HG02571 (cell line): ENCODE results near the gene RNF224.
"Not testable (repeated sequence)": the region's sequence is repeated elsewhere in the genome, so short reads cannot be mapped to it uniquely, and the experiment has no call there.

Experiments used
- ATAC-seq: cut with Tn5 transposase; IDR thresholded peaks from one replicate; pipeline ENCODE4 v1.9.1; 2021; ENCODE audit warnings: mild to moderate bottlenecking, moderate library complexity; ENCODE audit not compliant: unreplicated experiment

Gene RNF224

GRCh38 chr9:137251490-137252268 is 24.4 kb downstream of the RNF224 start:
- no peak for ATAC-seq

DNA sequence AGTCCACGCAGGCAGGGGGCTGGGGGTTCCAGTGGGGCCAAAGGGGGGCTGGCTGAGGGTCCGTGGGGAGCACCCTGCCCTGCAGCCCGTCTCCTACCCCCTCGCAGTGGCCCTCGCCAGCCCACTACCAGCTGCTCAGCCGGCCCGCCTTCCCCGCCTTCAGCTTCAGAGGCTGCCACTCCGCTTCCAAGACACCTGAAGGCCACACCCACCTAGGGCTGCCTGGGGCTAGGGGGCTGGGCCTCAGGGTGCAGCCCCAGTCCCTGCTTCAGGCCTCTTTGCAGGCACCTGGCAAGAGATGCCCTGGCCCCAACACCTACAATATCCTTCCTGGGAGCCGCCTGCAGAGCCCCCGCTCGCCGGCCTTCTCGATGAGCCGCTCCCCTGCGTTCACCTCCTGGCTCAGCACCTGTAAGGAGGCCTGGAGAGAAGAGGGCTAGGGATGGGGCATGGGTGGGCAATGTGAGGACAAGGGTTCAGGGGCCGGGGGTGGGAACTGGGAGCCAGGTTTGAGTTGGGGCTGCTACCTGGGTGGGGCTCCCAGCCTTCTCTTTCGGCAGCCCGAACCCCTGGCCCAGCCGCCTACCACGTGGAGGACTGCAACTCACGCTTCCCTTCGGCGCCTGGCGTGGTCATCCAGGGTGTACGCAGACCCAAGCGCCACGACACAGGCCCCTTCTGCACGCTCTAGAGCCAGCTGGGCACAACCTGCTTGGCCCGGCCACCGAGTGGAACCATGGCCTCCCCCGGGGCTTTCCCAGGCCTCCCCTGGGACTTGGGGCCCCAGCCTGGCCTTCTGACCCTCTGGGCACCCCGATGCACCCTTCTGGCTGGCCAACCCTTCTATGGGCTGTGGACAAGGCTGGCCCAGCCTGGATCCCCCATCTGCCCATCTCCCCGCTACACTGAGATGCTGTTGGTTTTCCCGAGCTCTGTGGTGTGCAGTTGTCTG is 25.5 kb downstream of the RNF224 start:
- no peak for ATAC-seq

DNA sequence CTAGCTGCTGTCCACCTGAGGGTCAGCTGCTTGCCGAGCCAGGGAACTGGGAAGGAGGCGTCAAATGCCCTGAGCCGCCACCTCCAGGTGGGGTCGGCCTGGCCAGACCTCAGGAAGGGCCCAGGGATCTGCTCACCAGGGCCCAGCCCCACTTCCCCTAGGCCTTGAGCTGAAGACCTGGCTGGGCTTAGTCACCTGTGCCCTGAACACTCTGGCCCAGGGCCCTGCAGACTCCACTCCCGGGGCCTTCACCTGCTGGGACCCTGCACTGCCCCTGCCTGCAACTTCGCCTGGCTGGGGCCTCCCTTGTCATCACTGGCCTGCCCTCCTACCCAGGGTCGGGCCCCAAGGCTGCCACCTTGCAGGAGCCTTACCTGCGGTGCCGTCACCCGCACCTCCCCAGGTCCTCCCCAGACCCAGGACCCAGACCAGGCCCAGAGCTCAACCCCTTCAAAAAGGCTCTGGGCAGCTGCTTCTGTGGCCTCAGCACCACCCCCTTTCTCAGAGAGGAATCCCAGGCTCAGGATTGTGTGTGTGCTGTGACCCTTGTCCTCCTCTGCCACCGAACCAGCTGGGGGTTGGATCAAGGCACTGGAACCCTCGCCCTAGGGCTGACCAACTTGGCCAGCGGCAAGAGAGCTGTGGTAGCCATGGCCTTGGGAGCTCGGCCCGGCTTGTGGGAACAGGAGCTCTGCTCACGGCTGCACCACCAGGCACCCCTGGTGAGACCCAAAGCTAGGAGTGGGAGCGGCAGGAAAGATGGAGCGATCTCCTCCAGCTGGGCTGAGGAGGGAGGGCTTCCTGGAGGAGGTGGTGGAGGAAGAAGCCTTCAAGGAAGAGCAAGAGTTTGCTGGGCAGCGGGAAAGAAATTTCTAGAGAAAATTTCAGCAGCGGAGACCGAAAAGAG is 26.7 kb downstream of the RNF224 start:
- no peak for ATAC-seq

GRCh38 chr9:137254624-137255447 is 27.5 kb downstream of the RNF224 start, which contains the start of gene NELFB:
Gene NELFB (plus strand): TSS chr9:137255327.
- ATAC-seq, result peak; percentile 79

DNA sequence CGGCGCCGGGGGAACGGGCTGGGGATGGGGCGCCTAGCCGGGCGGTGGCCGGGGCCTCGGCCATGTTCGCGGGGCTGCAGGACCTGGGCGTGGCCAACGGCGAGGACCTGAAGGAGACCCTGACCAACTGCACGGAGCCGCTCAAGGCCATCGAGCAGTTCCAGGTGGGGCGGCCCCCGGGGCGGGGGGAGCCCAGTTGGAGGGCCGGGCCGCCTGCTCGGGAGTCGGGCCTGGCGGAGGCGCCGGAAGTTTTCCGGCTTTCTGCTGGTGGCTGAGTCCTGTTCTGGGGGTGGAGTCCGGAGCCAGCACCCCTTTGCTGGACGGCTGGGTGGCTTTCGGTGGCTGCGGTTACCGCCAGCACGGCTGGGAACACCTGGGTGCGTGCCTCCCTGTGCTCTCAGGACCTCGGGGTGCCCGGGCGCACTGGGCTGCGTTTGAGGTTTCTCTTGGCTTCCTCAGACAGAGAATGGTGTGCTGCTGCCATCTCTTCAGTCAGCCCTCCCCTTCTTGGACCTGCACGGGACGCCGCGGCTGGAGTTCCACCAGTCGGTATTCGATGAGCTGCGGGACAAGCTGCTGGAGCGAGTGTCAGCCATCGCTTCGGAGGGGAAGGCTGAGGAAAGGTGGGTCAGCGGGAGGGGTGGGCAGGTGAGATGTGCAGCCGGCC is 28.3 kb downstream of the RNF224 start:
- no peak for ATAC-seq

DNA sequence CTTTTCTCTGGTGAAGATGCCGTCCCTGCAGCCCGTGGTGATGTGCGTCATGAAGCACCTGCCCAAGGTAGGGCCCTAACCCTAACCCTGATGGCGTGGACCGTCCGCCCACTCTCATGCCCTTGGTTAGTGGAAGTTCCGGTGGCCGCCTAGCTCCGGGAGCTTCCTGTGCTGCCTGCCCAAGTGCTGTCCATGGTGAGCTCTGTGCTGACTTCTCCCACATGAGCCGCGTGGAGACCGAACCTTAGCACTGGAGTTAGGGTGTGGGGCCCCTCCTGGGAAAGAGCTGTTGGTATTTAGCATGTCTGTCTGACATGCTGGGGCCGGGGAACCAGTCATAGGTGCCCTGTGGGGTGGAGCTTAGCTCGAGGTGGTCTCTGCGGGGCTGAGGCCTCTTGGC is 29.1 kb downstream of the RNF224 start:
- ATAC-seq, result no peak

DNA sequence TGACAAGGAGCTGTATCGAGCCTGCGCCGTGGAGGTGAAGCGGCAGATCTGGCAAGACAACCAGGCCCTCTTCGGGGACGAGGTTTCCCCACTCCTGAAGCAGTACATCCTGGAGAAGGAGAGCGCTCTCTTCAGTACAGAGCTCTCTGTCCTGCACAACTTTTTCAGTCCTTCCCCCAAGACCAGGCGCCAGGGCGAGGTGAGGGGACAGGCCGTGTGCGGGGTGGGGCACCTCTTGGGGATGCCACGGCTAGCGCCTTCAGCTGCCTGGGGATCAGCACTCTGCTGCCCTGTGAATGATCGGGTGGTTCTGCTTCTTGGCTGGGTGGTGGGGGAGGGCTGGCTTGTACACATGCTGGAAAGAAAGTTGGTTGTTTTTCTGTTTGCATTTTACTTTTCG is 29.6 kb downstream of the RNF224 start:
- no peak for ATAC-seq

DNA sequence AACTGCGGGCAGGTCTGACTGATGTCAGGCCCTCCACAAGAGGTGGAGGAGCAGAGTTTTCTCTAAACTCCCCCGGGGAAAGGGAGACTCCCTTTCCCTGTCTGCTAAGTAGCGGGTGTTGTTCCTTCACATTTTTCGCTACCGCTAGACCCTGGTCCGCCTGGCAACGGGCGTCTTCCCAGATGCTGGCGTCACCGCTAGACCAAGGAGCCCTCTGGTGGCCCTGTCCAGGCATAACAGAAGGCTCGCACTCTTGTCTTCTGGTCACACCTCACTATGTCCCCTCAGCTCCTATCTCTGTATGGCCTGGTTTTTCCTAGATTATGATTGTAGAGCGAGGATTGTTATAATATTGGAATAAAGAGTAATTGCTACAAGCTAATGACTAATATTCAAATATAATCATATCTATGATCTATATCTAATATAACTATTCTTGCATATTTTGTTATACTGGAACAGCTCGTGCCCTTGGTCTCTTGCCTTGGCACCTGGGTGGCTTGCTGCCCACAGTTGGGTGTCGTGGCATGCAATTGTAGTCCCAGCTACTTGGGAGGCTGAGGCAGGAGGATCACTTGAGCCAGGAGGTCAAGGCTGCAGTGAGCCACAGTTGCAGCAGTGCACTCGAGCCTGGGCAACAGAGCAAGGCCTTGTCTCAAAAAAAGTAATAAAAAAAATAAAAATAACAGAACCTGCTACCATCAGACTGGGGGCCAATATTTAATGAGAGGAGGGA is 35.0 kb downstream of the RNF224 start:
- not testable (repeated sequence) for ATAC-seq

- ATAC-seq, result no peak
Measured at GRCh38 chr9:137262909-137263285, 35.6 kb downstream of the RNF224 start.

DNA sequence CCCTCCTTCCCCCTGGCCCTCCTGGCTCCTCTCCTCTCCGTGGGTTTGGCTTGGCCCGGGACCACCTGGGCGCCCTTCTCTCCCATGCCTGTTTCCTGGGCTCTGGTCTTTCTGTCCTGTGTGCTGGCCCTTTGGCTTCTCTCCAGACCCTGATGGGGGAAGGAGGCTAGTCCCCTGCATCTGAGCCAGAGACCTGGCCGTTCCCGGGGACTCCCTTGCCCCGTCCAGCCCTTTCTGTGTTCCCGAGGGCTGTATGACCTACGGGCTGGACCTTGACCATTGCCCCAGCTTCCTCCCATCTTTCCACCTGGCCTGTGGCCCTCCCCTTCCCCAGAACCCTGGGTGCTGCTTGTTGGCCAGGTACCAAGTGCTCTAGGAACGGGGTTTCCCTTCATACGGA is 36.2 kb downstream of the RNF224 start:
- ATAC-seq, result no peak

DNA sequence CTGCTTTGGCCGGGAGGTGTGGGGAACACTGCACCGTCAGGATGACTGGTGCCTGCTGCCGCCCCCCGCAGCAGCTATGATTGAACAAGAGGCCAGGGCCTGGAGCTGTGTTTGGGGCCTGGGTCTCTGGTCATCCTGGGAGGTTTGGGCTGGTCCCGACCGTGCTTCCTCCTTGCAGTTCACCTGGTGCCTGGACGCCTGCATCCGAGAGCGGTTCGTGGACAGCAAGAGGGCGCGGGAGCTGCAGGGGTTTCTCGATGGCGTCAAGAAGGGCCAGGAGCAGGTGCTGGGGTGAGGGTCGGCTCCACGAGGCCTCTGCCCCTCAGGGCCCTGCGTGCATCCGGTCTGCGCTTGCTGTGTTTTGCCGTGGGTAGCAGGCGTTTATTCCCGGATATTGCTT is 36.8 kb downstream of the RNF224 start:
- no peak for ATAC-seq

GRCh38 chr9:137265496-137266161 is 38.3 kb downstream of the RNF224 start:
- no peak for ATAC-seq

GRCh38 chr9:137266162-137266527 is 38.8 kb downstream of the RNF224 start:
- ATAC-seq, result no peak

DNA sequence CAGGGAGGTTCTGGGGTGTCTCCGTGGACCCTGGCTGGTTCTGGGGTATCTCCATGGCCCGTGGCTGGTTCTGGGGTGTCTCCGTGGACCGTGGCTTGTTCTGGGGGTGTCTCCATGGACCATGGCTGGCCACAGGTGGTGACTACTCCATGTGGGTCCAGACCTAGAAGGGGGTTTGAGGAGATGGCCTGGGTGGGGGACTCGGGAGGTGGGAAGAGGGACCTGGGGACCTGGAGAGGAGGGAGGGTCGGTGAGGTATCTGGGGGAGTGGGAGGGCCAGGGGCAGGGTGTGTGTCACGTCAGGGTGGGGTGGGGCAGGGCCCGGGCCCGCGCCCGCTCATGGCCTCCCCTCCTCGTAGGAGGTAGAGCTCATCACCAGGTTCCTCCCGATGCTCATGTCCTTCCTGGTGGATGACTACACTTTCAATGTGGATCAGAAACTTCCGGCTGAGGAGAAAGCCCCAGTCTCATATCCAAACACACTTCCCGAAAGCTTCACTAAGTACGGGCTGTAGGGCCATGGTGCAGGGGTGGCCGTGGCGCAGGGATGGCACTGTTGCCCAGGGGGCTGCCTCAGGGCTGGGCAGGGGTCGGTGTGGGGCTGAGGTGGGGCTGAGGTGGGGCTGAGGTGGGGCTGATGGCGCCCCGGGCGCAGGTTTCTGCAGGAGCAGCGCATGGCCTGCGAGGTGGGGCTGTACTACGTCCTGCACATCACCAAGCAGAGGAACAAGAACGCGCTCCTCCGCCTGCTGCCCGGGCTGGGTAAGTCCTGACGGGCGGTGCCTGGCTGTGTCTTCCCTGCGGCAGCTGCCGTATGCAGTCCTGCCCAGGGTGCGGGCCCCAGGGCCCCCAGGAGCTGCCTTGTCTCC is 39.5 kb downstream of the RNF224 start:
- no peak for ATAC-seq

GRCh38 chr9:137267933-137268355 is 40.6 kb downstream of the RNF224 start:
- no peak for ATAC-seq

DNA sequence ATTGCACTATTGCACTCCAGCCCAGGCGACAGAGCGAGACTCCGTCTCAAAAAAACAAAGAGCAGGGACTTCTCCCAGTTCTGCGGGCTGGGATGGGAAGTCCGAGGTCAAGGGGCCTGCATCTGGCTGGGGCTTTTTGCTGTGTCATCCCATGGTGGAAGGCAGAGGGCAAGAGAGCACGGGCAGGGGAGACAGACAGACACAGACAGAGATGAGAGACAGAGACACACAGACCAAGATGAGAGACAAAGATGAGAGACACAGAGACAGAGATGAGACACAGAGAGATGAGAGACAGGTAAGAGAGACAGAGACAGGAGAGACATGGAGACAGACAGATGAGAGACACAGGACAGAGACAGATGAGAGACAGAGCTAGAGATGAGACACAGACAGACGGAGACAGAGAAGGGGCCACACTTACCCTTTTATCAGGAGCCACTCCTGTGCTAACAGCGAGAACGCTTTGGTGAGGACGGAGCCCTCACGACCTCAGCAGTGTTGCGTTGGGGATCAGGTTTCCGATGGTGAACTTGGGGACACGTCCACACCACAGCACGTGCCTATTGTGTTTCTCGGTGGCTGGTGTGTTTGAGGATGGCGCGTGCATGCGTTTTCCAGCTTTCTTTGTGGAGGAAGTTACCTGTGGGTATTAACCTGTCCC is 41.4 kb downstream of the RNF224 start:
- no peak for ATAC-seq
